Measurements from ENCODE around the gene LIMK2.
"Not testable (repeated sequence)": the region's sequence is repeated elsewhere in the genome, so short reads cannot be mapped to it uniquely, and the experiment has no call there.

LIMK2 gene

GRCh38 chr22:31295360-31295759 is 83.3 kb downstream of the LIMK2 start:
- no peak for DNase-seq

DNA sequence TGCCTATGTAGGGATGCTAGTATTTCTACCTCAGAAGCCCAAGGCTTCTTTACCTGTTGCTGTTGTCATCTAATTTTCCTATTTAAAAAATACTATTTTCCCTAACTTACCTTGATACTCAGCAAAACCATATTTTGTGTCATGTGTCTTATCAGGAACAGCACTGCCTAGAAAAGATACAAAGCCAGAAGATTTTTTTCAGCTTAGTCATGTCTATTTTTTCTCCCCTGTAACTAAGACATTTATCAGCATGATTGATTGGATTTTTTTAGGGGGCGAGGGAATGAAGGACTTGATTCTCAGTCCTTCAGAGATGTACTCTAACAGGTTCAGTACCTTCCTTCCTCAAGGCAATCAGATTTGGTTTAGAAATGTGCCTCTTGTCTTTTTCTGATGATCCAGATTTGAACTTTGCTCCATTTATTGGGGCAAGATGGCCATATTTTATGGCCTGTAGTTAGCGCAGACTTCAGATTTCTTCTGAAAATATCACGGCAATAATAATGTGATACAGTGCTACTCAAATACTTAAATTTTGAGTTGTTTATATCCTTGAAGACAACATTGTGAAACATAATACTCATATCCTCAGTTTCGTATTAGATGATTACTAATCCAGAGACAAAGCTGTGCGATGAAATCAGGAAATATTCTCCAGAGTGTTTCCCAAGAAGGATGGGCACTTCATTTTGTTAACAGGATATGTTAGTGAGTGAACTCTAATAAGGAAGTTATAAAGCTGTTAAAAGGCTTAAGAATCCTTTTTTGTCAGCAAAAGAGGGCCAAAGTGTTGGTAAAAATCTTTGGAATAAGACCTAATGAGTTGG is 83.9 kb downstream of the LIMK2 start:
- no peak for DNase-seq

GRCh38 chr22:31300896-31301295 is 88.8 kb downstream of the LIMK2 start:
- no peak for DNase-seq

GRCh38 chr22:31302006-31302405 is 89.9 kb downstream of the LIMK2 start:
- DNase-seq = no peak

DNA sequence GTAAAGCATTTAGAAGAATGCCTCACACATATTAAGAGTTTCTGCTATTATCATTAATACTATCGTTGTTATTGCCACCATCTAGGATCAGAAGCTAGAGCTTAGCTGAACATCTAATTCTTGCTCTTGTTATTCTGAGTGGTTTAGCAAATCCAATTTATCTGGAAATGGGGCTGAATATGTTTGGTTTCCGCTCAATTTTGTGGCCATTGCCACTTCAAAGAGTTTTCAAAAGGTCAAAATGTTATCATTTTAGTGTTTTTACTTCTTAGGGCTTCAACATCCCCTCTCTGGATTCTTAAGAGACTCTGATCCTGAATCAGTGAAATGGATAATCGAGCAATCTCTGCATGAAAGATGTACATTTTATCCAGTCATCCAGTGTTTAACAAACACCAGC is 90.4 kb downstream of the LIMK2 start:
- no peak for DNase-seq

DNA sequence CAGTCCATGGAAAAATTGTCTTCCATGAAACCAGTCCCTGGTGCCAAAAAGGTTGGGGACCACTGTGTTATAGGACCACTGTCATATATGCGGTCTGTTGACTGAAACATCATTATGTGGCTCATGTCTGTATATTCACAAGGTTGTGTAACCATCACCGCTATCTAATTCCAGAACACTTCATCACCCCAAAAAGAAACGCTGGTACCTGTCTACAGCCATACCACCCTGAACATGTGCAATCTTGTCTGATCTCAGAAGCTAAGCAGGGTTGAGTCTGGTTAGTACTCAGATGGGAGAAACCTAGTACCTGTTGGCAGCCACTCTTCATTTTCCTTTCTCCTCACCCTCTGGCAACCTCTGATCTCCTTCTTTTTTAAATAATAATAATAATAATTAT is 93.1 kb downstream of the LIMK2 start:
- no peak for DNase-seq

- no peak for DNase-seq
Measured at GRCh38 chr22:31308181-31308580, 96.1 kb downstream of the LIMK2 start.

- DNase-seq = peak; percentile 86
Measured at GRCh38 chr22:31313366-31314147, 101.5 kb downstream of the LIMK2 start.

GRCh38 chr22:31314220-31314619 is 102.1 kb downstream of the LIMK2 start:
- DNase-seq = not testable (repeated sequence)

DNA sequence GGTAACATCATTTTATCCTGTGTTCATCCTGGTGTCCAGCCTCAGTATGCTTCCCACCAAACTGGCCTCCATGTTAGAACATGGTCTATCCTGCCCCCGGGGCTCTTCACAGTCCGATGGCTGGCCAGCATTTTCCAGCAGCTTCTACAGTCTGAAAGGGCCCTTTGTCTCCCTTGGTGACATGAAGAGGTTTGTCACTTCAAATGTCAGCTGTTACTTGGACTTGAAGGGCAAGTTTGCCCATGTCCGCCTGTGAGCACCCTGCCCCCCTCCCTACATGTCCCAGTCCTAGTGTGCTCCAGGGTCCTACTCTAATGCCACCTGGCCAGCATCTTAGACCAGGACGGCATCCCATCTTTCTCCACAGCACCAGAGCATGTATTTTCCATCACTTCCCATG is 109.3 kb downstream of the LIMK2 start:
- peak; percentile 25 for DNase-seq

- peak; percentile 43 for DNase-seq
Measured at GRCh38 chr22:31323578-31324550, 111.8 kb downstream of the LIMK2 start.

- peak; percentile 36 for DNase-seq
Measured at GRCh38 chr22:31326877-31327276, 114.8 kb downstream of the LIMK2 start.

DNA sequence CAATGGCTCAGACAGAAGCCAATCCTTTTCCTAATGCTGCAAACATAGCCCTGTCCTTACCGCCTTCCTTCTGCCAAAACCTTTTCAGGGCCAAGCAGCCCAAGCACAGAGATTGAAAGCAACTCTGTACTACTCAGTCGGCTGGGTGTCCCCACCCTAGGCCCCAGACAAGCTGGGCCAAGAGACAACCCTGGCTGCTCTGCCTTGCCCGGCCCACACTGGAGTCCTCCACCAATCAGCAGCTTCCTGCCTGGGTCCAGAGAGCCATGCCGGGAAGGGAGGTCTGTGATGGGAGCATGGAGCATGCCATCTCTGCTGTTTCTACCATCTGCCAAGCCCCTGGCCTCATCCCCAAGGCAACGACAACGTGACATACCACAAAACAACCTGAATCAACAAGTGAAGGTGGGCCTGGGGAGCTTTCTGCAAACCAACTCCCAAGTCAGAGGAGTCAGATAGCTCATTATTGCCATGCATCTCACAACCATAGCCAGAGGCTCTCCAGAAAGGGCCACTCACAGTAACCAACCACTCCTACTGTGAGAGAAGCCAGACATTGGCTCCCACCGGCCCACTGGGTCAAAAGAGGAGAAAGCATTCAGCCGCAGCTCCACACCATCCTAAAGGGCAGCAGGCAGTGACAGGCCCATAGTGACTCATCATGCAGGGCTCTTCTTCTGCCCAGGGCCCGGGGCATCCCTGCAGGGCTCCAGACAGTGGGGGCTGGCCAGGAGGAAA is 115.9 kb downstream of the LIMK2 start:
- peak; percentile 43 for DNase-seq

DNA sequence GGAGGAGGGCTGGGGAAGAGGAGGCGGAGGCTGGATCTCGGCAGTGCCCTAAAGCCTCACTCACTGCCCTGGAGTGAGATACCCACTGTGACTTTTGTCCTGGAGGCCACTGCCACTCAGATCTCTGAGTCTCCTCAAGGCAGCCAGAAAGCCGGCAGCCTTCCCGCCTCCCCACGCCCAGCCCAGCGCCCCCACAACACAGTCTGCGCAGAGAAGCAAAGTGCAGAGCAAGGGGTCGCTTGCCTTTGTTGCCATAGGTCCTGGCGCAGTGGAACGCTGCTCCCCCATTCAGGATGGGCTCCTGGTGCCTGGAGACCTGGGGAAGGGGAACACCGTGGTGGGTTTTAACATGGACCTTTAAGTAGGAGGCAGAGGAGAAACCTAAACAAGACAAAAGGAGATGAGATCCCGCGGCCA is 116.5 kb downstream of the LIMK2 start:
- DNase-seq = peak; percentile 47

DNA sequence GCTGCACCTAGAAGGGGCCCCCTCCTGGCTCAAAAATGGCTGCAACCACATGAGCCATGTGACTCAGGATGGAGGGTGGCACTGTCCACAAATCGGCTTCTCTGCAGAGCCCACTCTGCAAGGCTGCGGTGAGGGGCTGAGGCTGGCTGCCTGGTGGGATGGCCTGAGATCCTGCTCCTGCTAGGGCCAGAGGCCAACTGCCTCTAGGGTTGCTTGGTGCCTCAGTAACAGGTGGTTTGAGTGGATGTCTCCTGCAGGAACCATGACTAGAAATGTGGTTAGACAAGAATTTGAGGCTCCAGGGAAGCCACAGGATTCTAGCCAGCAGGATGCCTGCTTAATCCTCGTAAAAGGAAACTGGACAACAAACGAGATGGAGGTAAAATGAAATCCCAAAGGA is 116.9 kb downstream of the LIMK2 start:
- DNase-seq = peak; percentile 24

Measured in activated effector memory CD4-positive, alpha-beta T cell treated with anti-CD3 and anti-CD28 coated beads, Interleukin-2, amount 50 U/mL, for 16 hours (primary cell).